ENCODE data around the gene TMEM41A. TPM values are rescaled to one million over a fixed set of nuclear protein-coding genes. Genes with fewer than 3 reads are reported as not detected.

TMEM41A gene
- total RNA-seq, 2 donors from 2014 or later = 10.2 to 10.9 TPM

GRCh38 chr3:185521349-185522138 is 22.7 kb upstream of the TMEM41A start:
- no peaks in the 10 kb centered on the region for H3K9me3 ChIP-seq
- DNase-seq (ENCODE audit: low spot score) = no peak

GRCh38 chr3:185519021-185519420 is 20.2 kb upstream of the TMEM41A start:
- Histone ChIP-seq H3K4me1 (no peaks in the 10 kb centered on the region), H3K4me3 (no peak overlapping the region), H3K27ac (no peak overlapping the region), H3K36me3 (no peaks in the 10 kb centered on the region), H3K9me3 (no peaks in the 10 kb centered on the region), H3K27me3 (no peaks in the 10 kb centered on the region)
- TF ChIP-seq CTCF (IDR thresholded peaks at IDR 0.05) = no peak
- no peak for DNase-seq (ENCODE audit: low spot score)

More at GRCh38 chr3:185521349-185522138, 22.7 kb upstream of the TMEM41A start:
- no peaks in the 10 kb centered on the region for H3K27me3 ChIP-seq
- no peak overlapping the region for H3K4me3 ChIP-seq
- no peaks in the 10 kb centered on the region for H3K36me3 ChIP-seq
- no peaks in the 10 kb centered on the region for H3K4me1 ChIP-seq
- TF ChIP-seq CTCF (IDR thresholded peaks at IDR 0.05) = no peak
- no peak overlapping the region for H3K27ac ChIP-seq

GRCh38 chr3:185517387-185518130 is 18.7 kb upstream of the TMEM41A start:
- no peak for TF ChIP-seq CTCF (IDR thresholded peaks at IDR 0.05)
- Histone ChIP-seq H3K36me3 (no peaks in the 10 kb centered on the region), H3K9me3 (no peaks in the 10 kb centered on the region), H3K4me3 (no peak overlapping the region), H3K4me1 (no peaks in the 10 kb centered on the region), H3K27me3 (no peaks in the 10 kb centered on the region), H3K27ac (no peak overlapping the region)
- DNase-seq (ENCODE audit: low spot score) = no peak

GRCh38 chr3:185511711-185512110 is 12.9 kb upstream of the TMEM41A start:
- no peak for DNase-seq (ENCODE audit: low spot score)
- Histone ChIP-seq H3K4me1 (no peaks in the 10 kb centered on the region), H3K36me3 (no peaks in the 10 kb centered on the region), H3K9me3 (no peaks in the 10 kb centered on the region), H3K27ac (no peak overlapping the region), H3K4me3 (no peak overlapping the region), H3K27me3 (no peaks in the 10 kb centered on the region)
- no peak for TF ChIP-seq CTCF (IDR thresholded peaks at IDR 0.05)

GRCh38 chr3:185508335-185508991 is 9.6 kb upstream of the TMEM41A start:
- Histone ChIP-seq H3K9me3 (no peaks in the 10 kb centered on the region), H3K4me3 (no peak overlapping the region), H3K36me3 (no peaks in the 10 kb centered on the region), H3K27ac (no peak overlapping the region), H3K27me3 (no peaks in the 10 kb centered on the region), H3K4me1 (peaks cover 0 to 5% of the 10 kb centered on the region in 2 donors)
- DNase-seq (ENCODE audit: low spot score) = no peak
- no peak for TF ChIP-seq CTCF (IDR thresholded peaks at IDR 0.05)

All from right atrium auricular region (tissue), 2 donors.